H1 (cell line): Measurements from ENCODE around the gene EIF4E1B. TPM values are rescaled to one million over a fixed set of nuclear protein-coding genes. Genes with fewer than 3 reads are reported as not detected.

Experiments used
- CTCF ChIA-PET: fragments of 300-600 bp; sonication (Branson Sonifier 250); formaldehyde crosslinking; loops from one replicate; lab custom pipeline; 2021; ENCODE audit not compliant: partially characterized antibody; lab: Charles Lee
- POLR2A ChIA-PET: fragments of 300-600 bp; sonication (Branson Sonifier 250); formaldehyde crosslinking; loops from one replicate; lab custom pipeline; 2021; ENCODE audit warnings: inconsistent platforms; ENCODE audit not compliant: partially characterized antibody; lab: Charles Lee
- DNase-seq, 2 experiments: peaks; one replicate each; pipeline versions ENCODE4 v3.0.0 to v3.0.0-alpha.2; 2010 to 2022; ENCODE audit warnings: low spot score in 2 of 2, low read depth in 1 of 2, mixed read lengths in 1 of 2
- FAIRE-seq: peaks from 2 replicates; lab custom pipeline; 2011; peaks lifted over from hg19 to GRCh38; lab: Jason Lieb, UNC
- H2AFZ ChIP-seq: 2 replicates; pipeline ENCODE4 v1.8.1; 2012; ENCODE audit warnings: low read length, inconsistent platforms
- H2AK5ac ChIP-seq: 2 replicates; pipeline ENCODE4 v1.6.1; 2013; ENCODE audit warnings: low read depth, low read length
- H2BK120ac ChIP-seq: replicated peaks from 2 replicates; pipeline ENCODE3; 2013; ENCODE audit warnings: low read depth, low read length, inconsistent platforms
- H2BK12ac ChIP-seq: 2 replicates; pipeline ENCODE4 v1.6.1; 2013; ENCODE audit warnings: low read depth, low read length
- H2BK15ac ChIP-seq: 2 replicates; pipeline ENCODE4 v1.6.1; 2013; ENCODE audit warnings: low read length
- H2BK20ac ChIP-seq: 2 replicates; pipeline ENCODE4 v1.6.1; 2013; ENCODE audit warnings: low read length
- H2BK5ac ChIP-seq: 2 replicates; pipeline ENCODE4 v1.6.1; 2013; ENCODE audit warnings: low read depth, low read length
- H3K14ac ChIP-seq: 2 replicates; pipeline ENCODE4 v1.6.1; 2013; ENCODE audit warnings: inconsistent platforms; ENCODE audit not compliant: insufficient read length
- H3K18ac ChIP-seq: 2 replicates; pipeline ENCODE4 v1.6.1; 2013; ENCODE audit warnings: low read length; ENCODE audit errors: extremely low read depth
- H3K23ac ChIP-seq: 2 replicates; pipeline ENCODE4 v1.6.1; 2013; ENCODE audit warnings: inconsistent platforms; ENCODE audit not compliant: insufficient read length
- H3K23me2 ChIP-seq: 2 replicates; pipeline ENCODE4 v1.6.1; 2013; ENCODE audit warnings: low read depth, low read length
- H3K27ac ChIP-seq: 2 replicates; pipeline ENCODE4 v1.6.1; 2011; ENCODE audit warnings: low read depth, low read length, inconsistent platforms
- H3K27me3 ChIP-seq, 4 experiments: replicated peaks in 1 of 4; 1 replicate in 1 of 4; 2 replicates in 3 of 4; pipeline versions ENCODE4 v1.6.1 to v1.8.1; 2011 to 2013; ENCODE audit warnings: low read length in 3 of 4, mild to moderate bottlenecking in 3 of 4, inconsistent platforms in 2 of 4, mixed read lengths in 2 of 4, moderate library complexity in 1 of 4; ENCODE audit not compliant: control insufficient read depth in 3 of 4, insufficient read depth in 3 of 4; ENCODE audit errors: extremely low read depth in 1 of 4
- H3K36me3 ChIP-seq, 4 experiments: 2 replicates each; pipeline versions ENCODE4 v1.6.1 to v1.8.1; 2011 to 2013; ENCODE audit warnings: mild to moderate bottlenecking in 4 of 4, low read length in 3 of 4, moderate library complexity in 2 of 4, control low read depth in 1 of 4, inconsistent platforms in 1 of 4; ENCODE audit not compliant: insufficient read depth in 4 of 4, control insufficient read depth in 2 of 4
- H3K4ac ChIP-seq: replicated peaks from 2 replicates; pipeline ENCODE3; 2013; ENCODE audit warnings: low read length, low read depth, mixed read lengths, inconsistent platforms; ENCODE audit not compliant: insufficient read length
- H3K4me1 ChIP-seq, 4 experiments: replicated peaks in 1 of 4; 1 replicate in 1 of 4; 2 replicates in 3 of 4; pipeline versions ENCODE4 v1.6.1 to v1.8.1; 2011 to 2013; ENCODE audit warnings: low read length in 3 of 4, inconsistent platforms in 2 of 4, mixed read lengths in 1 of 4; ENCODE audit not compliant: insufficient read depth in 4 of 4, control insufficient read depth in 3 of 4
- H3K4me2 ChIP-seq, 2 experiments: 2 replicates each; pipeline versions ENCODE4 v1.6.1 to v1.8.1; 2011 to 2013; ENCODE audit warnings: low read depth in 2 of 2, low read length in 2 of 2, control low read depth in 1 of 2, inconsistent platforms in 1 of 2, mild to moderate bottlenecking in 1 of 2; ENCODE audit not compliant: insufficient read depth in 1 of 2
- H3K4me3 ChIP-seq, 4 experiments: fragments of 200-600, 300-600 bp in 1 of 4; sonication (generic), shearing (Covaris generic), sonication (Bioruptor Twin) in 1 of 4; 2 replicates each; pipeline versions ENCODE4 v1.5.1 to v1.8.1; 2011 to 2016; ENCODE audit warnings: low read length in 4 of 4, low read depth in 3 of 4, control low read depth in 2 of 4, inconsistent platforms in 2 of 4, mild to moderate bottlenecking in 2 of 4, mixed read lengths in 1 of 4, moderate library complexity in 1 of 4; ENCODE audit not compliant: insufficient read depth in 2 of 4; ENCODE audit errors: extremely low read depth in 1 of 4
- H3K56ac ChIP-seq: replicated peaks from 2 replicates; pipeline ENCODE3; 2013; ENCODE audit warnings: low read depth, mild to moderate bottlenecking, mixed read lengths, low read length, inconsistent platforms; ENCODE audit not compliant: insufficient read length
- H3K79me1 ChIP-seq: 2 replicates; pipeline ENCODE4 v1.6.1; 2013; ENCODE audit warnings: low read depth, low read length, control low read depth
- H3K79me2 ChIP-seq, 2 experiments: 2 replicates each; pipeline versions ENCODE4 v1.6.1 to v1.8.1; 2012 to 2013; ENCODE audit warnings: low read length in 2 of 2, mild to moderate bottlenecking in 2 of 2, inconsistent platforms in 1 of 2; ENCODE audit not compliant: insufficient read depth in 2 of 2, control insufficient read depth in 1 of 2
- H3K9ac ChIP-seq, 4 experiments: replicated peaks in 1 of 4; 1 replicate in 1 of 4; 2 replicates in 3 of 4; pipeline versions ENCODE4 v1.6.1 to v1.8.1; 2011 to 2013; ENCODE audit warnings: low read depth in 3 of 4, low read length in 3 of 4, control low read depth in 2 of 4, mild to moderate bottlenecking in 2 of 4, moderate library complexity in 2 of 4, inconsistent platforms in 1 of 4; ENCODE audit errors: extremely low read depth in 1 of 4
- H3K9me3 ChIP-seq, 2 experiments: 2 replicates each; pipeline versions ENCODE4 v1.6.1 to v1.8.1; 2012 to 2013; ENCODE audit warnings: mild to moderate bottlenecking in 2 of 2, moderate library complexity in 2 of 2, control low read depth in 1 of 2, inconsistent platforms in 1 of 2, low read depth in 1 of 2, low read length in 1 of 2, mixed read lengths in 1 of 2; ENCODE audit not compliant: insufficient read depth in 2 of 2
- H4K20me1 ChIP-seq, 2 experiments: replicated peaks in 1 of 2; 2 replicates each; pipeline versions ENCODE3 to v1.8.1; 2011 to 2013; ENCODE audit warnings: inconsistent platforms in 2 of 2, low read length in 2 of 2, mild to moderate bottlenecking in 1 of 2; ENCODE audit not compliant: insufficient read depth in 2 of 2, control insufficient read depth in 1 of 2
- H4K5ac ChIP-seq: 2 replicates; pipeline ENCODE4 v1.6.1; 2013; ENCODE audit warnings: low read length, low read depth, mixed read lengths, inconsistent platforms; ENCODE audit not compliant: insufficient read length
- H4K8ac ChIP-seq: 2 replicates; pipeline ENCODE4 v1.8.0; 2013; ENCODE audit warnings: mild to moderate bottlenecking, moderate library complexity, low read length, inconsistent platforms; ENCODE audit not compliant: insufficient read depth; ENCODE audit errors: extremely low read depth
- H4K91ac ChIP-seq: replicated peaks from 2 replicates; pipeline ENCODE3; 2013; ENCODE audit warnings: low read length, mixed read lengths, inconsistent platforms; ENCODE audit not compliant: insufficient read length
- CTCF ChIP-seq, 3 experiments: IDR thresholded peaks; 1 replicate in 2 of 3; 2 replicates in 1 of 3; pipeline versions ENCODE4 v1.5.1 to v1.6.1; 2011; ENCODE audit warnings: low read length in 3 of 3, mild to moderate bottlenecking in 3 of 3, inconsistent platforms in 2 of 3, low read depth in 1 of 3, moderate library complexity in 1 of 3; ENCODE audit not compliant: insufficient read depth in 1 of 3; ENCODE audit errors: control extremely low read depth in 1 of 3
- POLR2A ChIP-seq, 2 experiments: IDR thresholded peaks; 1 replicate in 1 of 2; 2 replicates in 1 of 2; pipeline ENCODE4 v1.6.1; 2011; ENCODE audit warnings: low read depth in 2 of 2, low read length in 2 of 2, mild to moderate bottlenecking in 2 of 2; ENCODE audit errors: control extremely low read depth in 1 of 2
- SP4 ChIP-seq: IDR thresholded peaks from 2 replicates; pipeline ENCODE4 v1.6.1; 2012; ENCODE audit warnings: low read length, inconsistent platforms
- SUZ12 ChIP-seq: fragments of 200-600 bp; sonication (generic); IDR thresholded peaks from 2 replicates; pipeline ENCODE4 v1.6.1; 2012; ENCODE audit warnings: mild to moderate bottlenecking, inconsistent platforms, low read length, moderate library complexity, mixed read lengths
- WGBS, 2 experiments: shearing (Covaris generic) in 1 of 2; methylation state at CpG; one replicate each; pipeline versions ENCODE4 v1.1.6 to v1.1.7; 2013 to 2015; ENCODE audit warnings: low lambda C conversion rate in 2 of 2, mixed read lengths in 2 of 2, inconsistent platforms in 1 of 2, low coverage in 1 of 2, missing lambda C conversion rate in 1 of 2; ENCODE audit not compliant: insufficient replicate concordance in 2 of 2, insufficient coverage in 1 of 2, insufficient read length in 1 of 2; ENCODE audit errors: extremely low coverage in 1 of 2, missing lambda C conversion rate in 1 of 2; 5-methylcytosine and 5-hydroxymethylcytosine counted together
- polyA plus RNA-seq, 7 experiments: library from polyadenylated mRNA; depleted of rRNA in 3 of 7; stranded (reverse) in 5 of 7; unstranded in 2 of 7; fragments of >200 nt in 5 of 7; fragments of 200-250 nt in 2 of 7; gene quantifications; 1 replicate in 5 of 7; 2 replicates in 1 of 7; 4 replicates in 1 of 7; pipeline versions ENCODE4 v1.2.1 to v1.2.3, GENCODE V29; 2011 to 2013; ENCODE audit warnings: missing spikeins in 2 of 7, mixed read lengths in 2 of 7
- total RNA-seq: library from RNA; stranded (reverse); fragmentation: NEBNext Ultra II Directional; extraction: Animal tissue kit (Norgen Biotek cat#: 25700); gene quantifications from 2 replicates; pipeline ENCODE4 v1.2.1, GENCODE V29; 2021

The EIF4E1B gene
- total and polyA plus RNA-seq, 2 of the 8 experiments (the other 6 are each of a cell fraction or from before 2014, with no cell fraction given), result 0.97 to 1.3 TPM

- Histone ChIP-seq H3K79me2 (no peaks in the 10 kb centered on the region), H2BK12ac (no peak overlapping the region), H3K14ac (no peak overlapping the region), H3K23me2 (no peaks in the 10 kb centered on the region), H3K56ac (no peak overlapping the region), H4K5ac (no peak overlapping the region), H3K27me3 (no peaks in the 10 kb centered on the region; a peak in 1 of 7 replicates), H2AFZ (no peak overlapping the region), H3K79me1 (no peaks in the 10 kb centered on the region), H2AK5ac (no peak overlapping the region), H4K91ac (no peak overlapping the region), H3K18ac (no peak overlapping the region), H3K9ac (no peak overlapping the region), H3K23ac (no peak overlapping the region), H3K4me3 (no peak overlapping the region), H2BK15ac (no peak overlapping the region), H2BK20ac (no peak overlapping the region), H3K9me3 (peaks cover 10 to 18% of the 10 kb centered on the region in 2 experiments), H3K36me3 (no peaks in the 10 kb centered on the region), H4K20me1 (no peaks in the 10 kb centered on the region), H2BK120ac (no peak overlapping the region), H4K8ac (no peak overlapping the region), H2BK5ac (no peak overlapping the region), H3K4ac (no peak overlapping the region), H3K4me1 (peaks cover 0 to 2% (median under 1%) of the 10 kb centered on the region in 4 experiments; a peak in 1 of 7 replicates), H3K4me2 (no peak overlapping the region), H3K27ac (no peak overlapping the region)
- FAIRE-seq (no peak), DNase-seq (no peak)
- 90% methylated on average over 12 of the region's 12 CpGs; no CpG with 5 or more reads in 1 of the 2 experiments for WGBS, 2 experiments
- CTCF ChIA-PET, result interaction anchor here (1.0 kb wide), 1 partner anchor 12 kb away, joined by 3 read pairs; no protein-coding TSS in a partner anchor
- no peak for TF ChIP-seq SP4
- TF ChIP-seq SUZ12, result no peak
- TF ChIP-seq CTCF (IDR thresholded peaks at IDR 0.05; ENCODE audit: control extremely low read depth in 1 of 3, insufficient read depth in 1 of 3, low read depth in 1 of 3, low read length in 3 of 3), result 0 out of 4 replicates have a peak, but pooled peaks of 1 of the 3 experiments have one; percentile 4
- no peak for TF ChIP-seq POLR2A (IDR thresholded peaks at IDR 0.05; ENCODE audit: control extremely low read depth in 1 of 2, low read depth in 2 of 2, low read length in 2 of 2)
- POLR2A ChIA-PET, result no interaction called here
Observed at GRCh38 chr5:176581361-176581760, 49.1 kb upstream of the EIF4E1B start.
